ENCODE data around the gene GRID1. TPM values are rescaled to one million over a fixed set of nuclear protein-coding genes. Genes with fewer than 3 reads are reported as not detected.

The GRID1 gene
- total RNA-seq, 1 donor from 2014 or later = 0.60 TPM

DNA sequence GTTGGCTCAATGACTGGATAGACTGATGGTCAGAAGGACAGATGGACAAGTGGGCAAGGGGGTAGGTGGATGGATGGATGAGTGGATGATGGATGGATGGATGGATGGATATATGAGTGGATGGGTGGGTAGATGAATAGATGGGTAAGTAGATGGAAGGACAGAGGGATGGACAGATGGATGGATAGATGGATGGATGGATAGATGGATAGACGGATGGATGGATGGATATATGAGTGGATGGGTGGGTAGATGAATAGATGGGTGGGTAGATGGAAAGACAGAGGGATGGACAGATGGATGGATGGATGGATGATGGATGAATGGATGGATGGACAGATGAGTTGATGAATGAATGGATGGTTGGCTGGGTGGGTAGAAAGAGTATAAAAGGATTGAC, 119.5 kb downstream of the GRID1 start:
- no peak for DNase-seq (ENCODE audit: low spot score)
- H3K9me3 Mint-ChIP-seq (ENCODE audit: low read depth) = peaks cover 4% of the 10 kb centered on the region
- H3K4me1 Mint-ChIP-seq (ENCODE audit: low read depth) = no peaks in the 10 kb centered on the region
- no peaks in the 10 kb centered on the region for H3K27me3 Mint-ChIP-seq (ENCODE audit: low read depth)
- no peaks in the 10 kb centered on the region for H3K36me3 Mint-ChIP-seq (ENCODE audit: low read depth)
- TF ChIP-seq, protein P1, sequence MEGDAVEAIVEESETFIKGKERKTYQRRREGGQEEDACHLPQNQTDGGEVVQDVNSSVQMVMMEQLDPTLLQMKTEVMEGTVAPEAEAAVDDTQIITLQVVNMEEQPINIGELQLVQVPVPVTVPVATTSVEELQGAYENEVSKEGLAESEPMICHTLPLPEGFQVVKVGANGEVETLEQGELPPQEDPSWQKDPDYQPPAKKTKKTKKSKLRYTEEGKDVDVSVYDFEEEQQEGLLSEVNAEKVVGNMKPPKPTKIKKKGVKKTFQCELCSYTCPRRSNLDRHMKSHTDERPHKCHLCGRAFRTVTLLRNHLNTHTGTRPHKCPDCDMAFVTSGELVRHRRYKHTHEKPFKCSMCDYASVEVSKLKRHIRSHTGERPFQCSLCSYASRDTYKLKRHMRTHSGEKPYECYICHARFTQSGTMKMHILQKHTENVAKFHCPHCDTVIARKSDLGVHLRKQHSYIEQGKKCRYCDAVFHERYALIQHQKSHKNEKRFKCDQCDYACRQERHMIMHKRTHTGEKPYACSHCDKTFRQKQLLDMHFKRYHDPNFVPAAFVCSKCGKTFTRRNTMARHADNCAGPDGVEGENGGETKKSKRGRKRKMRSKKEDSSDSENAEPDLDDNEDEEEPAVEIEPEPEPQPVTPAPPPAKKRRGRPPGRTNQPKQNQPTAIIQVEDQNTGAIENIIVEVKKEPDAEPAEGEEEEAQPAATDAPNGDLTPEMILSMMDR (IDR thresholded peaks at IDR 0.05) = no peak
- H3K27ac Mint-ChIP-seq (ENCODE audit: unreplicated experiment) = no peak overlapping the region
- no peak overlapping the region for H3K4me3 Mint-ChIP-seq (ENCODE audit: unreplicated experiment)

DNA sequence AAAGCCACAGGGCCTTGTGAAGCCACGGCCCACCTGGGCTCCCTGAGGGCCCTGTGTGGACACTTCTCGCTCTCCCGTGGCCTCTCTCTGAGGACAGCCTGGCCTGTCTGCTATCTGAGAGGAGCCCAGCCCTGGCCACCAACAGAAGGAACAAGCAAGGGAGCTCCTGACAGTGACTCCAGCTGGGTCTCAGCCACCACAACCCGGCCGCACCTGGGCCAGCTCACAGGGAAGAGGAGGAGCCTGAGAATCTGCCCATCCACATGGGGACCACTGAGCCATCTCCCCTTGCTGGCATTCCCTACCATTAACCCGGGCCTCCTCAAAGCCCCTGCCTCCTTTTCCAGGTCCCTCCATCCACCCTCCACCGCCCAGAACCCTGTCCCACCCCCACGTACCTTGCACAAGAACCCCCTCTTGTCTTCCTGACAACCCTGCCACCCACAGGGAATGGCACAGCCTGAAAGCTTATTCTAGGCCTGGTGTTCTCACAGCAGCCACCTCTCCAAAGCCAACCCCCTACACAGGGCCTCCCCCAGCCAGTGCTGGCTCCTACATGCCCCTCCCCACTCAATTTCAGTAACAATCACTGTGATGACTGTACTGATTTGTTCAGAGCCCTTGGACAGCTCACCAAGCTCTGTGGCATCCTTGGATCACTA, 120.2 kb downstream of the GRID1 start:
- no peak overlapping the region for H3K27ac Mint-ChIP-seq (ENCODE audit: unreplicated experiment)
- TF ChIP-seq, protein P1 (IDR thresholded peaks at IDR 0.05) = no peak
- H3K9me3 Mint-ChIP-seq (ENCODE audit: low read depth) = peaks cover 4% of the 10 kb centered on the region
- no peak overlapping the region for H3K4me3 Mint-ChIP-seq (ENCODE audit: unreplicated experiment)
- no peaks in the 10 kb centered on the region for H3K4me1 Mint-ChIP-seq (ENCODE audit: low read depth)
- no peaks in the 10 kb centered on the region for H3K36me3 Mint-ChIP-seq (ENCODE audit: low read depth)
- peak; percentile 57 for DNase-seq (ENCODE audit: low spot score)
- H3K27me3 Mint-ChIP-seq (ENCODE audit: low read depth) = no peaks in the 10 kb centered on the region

DNA sequence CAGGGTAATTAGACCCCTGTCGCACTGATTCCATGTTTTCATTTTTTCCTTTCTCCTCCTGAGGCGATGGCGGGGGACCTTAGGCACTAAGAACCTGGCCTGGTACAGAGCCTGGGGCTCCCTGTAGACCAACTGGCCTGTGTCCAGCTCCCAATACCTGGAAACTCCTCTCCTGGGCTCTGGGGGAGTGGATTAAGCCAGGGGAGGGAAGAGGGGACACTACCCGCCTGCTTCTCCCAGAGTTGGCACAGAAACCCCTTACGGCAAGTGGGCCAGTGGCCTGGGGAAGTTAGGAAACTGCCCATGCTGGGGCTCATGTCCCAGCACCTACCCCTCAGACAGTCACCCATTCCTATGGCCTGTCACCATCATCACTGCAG, 121.6 kb downstream of the GRID1 start:
- Mint-ChIP-seq H3K27me3 (ENCODE audit: low read depth) (no peaks in the 10 kb centered on the region), H3K4me1 (ENCODE audit: low read depth) (no peaks in the 10 kb centered on the region), H3K9me3 (ENCODE audit: low read depth) (peaks cover 4% of the 10 kb centered on the region), H3K36me3 (ENCODE audit: low read depth) (no peaks in the 10 kb centered on the region), H3K4me3 (ENCODE audit: unreplicated experiment) (no peak overlapping the region), H3K27ac (ENCODE audit: unreplicated experiment) (no peak overlapping the region)
- TF ChIP-seq, protein P1 (IDR thresholded peaks at IDR 0.05) = no peak
- no peak for DNase-seq (ENCODE audit: low spot score)

DNA sequence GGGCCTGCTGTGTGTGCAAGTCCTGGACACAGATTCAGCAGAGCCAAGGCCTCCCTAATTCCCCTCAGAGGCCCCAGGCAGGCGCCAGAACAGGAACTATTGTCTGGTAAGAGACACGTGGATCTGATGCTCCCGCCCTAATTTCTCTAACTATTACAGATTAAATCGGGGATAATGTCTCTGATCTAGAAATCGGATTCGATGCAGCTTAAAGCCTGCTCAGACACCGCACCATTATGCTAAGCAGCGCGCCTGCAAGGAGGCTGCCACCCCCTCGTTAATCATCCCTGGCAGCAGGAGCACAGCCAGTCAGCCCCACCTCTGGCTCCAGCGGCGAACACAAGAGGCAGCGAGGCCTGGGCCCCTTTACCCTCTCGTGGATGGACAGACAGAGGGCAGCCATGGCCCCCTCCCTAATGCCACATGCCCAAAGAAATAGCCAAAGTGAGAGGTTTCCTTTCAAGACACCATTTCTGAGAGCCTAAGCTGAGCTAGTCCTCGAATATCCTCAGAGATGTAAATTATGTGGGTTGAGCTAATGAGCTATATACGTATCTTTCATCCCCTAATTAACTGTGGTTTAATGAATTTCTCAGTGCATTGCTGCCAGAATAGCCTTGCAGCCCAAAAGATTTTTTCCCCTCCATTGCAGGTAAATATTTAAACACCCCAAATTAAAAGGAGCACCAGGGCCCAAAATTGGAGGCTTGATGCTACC, 122.1 kb downstream of the GRID1 start:
- no peak for DNase-seq (ENCODE audit: low spot score)
- Mint-ChIP-seq H3K27me3 (ENCODE audit: low read depth) (no peaks in the 10 kb centered on the region), H3K4me1 (ENCODE audit: low read depth) (no peaks in the 10 kb centered on the region), H3K27ac (ENCODE audit: unreplicated experiment) (no peak overlapping the region), H3K4me3 (ENCODE audit: unreplicated experiment) (no peak overlapping the region), H3K9me3 (ENCODE audit: low read depth) (no peaks in the 10 kb centered on the region), H3K36me3 (ENCODE audit: low read depth) (no peaks in the 10 kb centered on the region)
- TF ChIP-seq, protein P1 (IDR thresholded peaks at IDR 0.05) = no peak

DNA sequence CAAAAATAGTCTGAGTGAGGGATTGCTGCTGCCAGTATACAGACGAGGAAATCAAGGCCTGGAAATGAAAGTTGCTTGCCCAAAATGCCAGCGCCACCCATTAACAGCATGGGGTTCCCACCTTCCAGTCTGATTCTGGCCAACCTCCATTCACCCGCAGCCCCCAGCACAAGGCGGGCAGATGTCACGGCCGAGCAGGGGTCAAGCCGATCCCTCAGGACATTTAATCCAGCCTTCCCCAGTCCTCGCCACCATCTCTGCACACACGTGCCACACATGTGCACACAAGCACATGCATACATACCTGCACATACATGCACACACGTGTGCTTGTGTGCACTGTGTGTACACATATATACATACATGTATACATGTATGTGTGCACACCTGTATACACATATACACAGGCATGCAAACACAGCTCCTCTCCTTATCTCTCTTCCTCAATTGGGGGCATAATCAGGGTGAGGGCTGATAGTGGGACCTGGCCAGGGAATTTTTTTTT, 122.9 kb downstream of the GRID1 start:
- Mint-ChIP-seq H3K27ac (ENCODE audit: unreplicated experiment) (no peak overlapping the region), H3K4me1 (ENCODE audit: low read depth) (no peaks in the 10 kb centered on the region), H3K4me3 (ENCODE audit: unreplicated experiment) (no peak overlapping the region), H3K9me3 (ENCODE audit: low read depth) (no peaks in the 10 kb centered on the region), H3K27me3 (ENCODE audit: low read depth) (no peaks in the 10 kb centered on the region), H3K36me3 (ENCODE audit: low read depth) (no peaks in the 10 kb centered on the region)
- DNase-seq (ENCODE audit: low spot score) = no peak
- TF ChIP-seq, protein P1 (IDR thresholded peaks at IDR 0.05) = no peak
